Left lung (tissue), 10 donors: ENCODE measurements around the gene ADAMTSL1. TPM values are rescaled to one million over a fixed set of nuclear protein-coding genes. Genes with fewer than 3 reads are reported as not detected.

Experiments used
- ATAC-seq: fragments of 200-7000 bp; cut with Tn5 transposase; one replicate; pipeline ENCODE4 v1.9.1; 2020; ENCODE audit warnings: moderate library complexity
- DNase-seq, 4 donors: peaks; one replicate each; pipeline ENCODE4 v3.0.0-alpha.2; 2013 to 2020
- H3K27ac ChIP-seq, 2 donors: fragments of 200-600 bp; sonication (generic) in 1 of 2; one replicate each; pipeline versions ENCODE4 v1.5.0 to v1.8.0; 2020 to 2021
- H3K27me3 ChIP-seq, 2 donors: fragments of 200-600 bp; sonication (generic) in 1 of 2; one replicate each; pipeline versions ENCODE4 v1.5.0 to v1.8.0; 2020 to 2021
- H3K36me3 ChIP-seq, 2 donors: fragments of 200-600 bp; sonication (generic) in 1 of 2; one replicate each; pipeline versions ENCODE4 v1.5.0 to v1.8.0; 2020 to 2021
- H3K4me1 ChIP-seq, 2 donors: fragments of 200-600 bp; one replicate each; pipeline ENCODE4 v1.8.0; 2021
- H3K4me3 ChIP-seq, 2 donors: fragments of 200-600 bp; sonication (generic) in 1 of 2; one replicate each; pipeline versions ENCODE4 v1.5.0 to v1.8.0; 2020 to 2021; ENCODE audit warnings: mild to moderate bottlenecking in 1 of 2
- H3K9me3 ChIP-seq, 2 donors: fragments of 200-600 bp; sonication (generic) in 1 of 2; one replicate each; pipeline versions ENCODE4 v1.5.0 to v1.8.0; 2020 to 2021
- CTCF ChIP-seq, 2 donors: fragments of 200-600 bp; sonication (generic) in 1 of 2; IDR thresholded peaks; one replicate each; pipeline versions ENCODE4 v1.5.0 to v1.8.0; 2021; ENCODE audit warnings: antibody characterized with exemption in 2 of 2
- intact Hi-C, 2 donors: fragments of 100-400 bp; cut with DNase I; formaldehyde crosslinking; loops; one replicate each; pipeline versions ENCODE4 v1.11.2 to v1.14.2; 2022
- polyA plus RNA-seq, 6 donors: library from polyadenylated mRNA; unstranded; fragments of 120-200 nt; gene quantifications; one replicate each; pipeline ENCODE4 v1.2.1, GENCODE V29; 2013; ENCODE audit not compliant: insufficient read length in 6 of 6
- total RNA-seq, 2 donors: library from RNA; stranded (reverse); fragmentation: NEBNext Ultra II Directional; extraction: Animal tissue kit (Norgen Biotek cat#: 25700); gene quantifications; one replicate each; pipeline ENCODE4 v1.2.1, GENCODE V29; 2021
- donor health status: DM: no; HTN: yes; CAD: no.
- donor health status: DM: no; HTN: no; CAD: no.

The ADAMTSL1 gene
- total and polyA plus RNA-seq, 8 donors, result 3.0 to 28.1 (median 17.9) TPM

- intact Hi-C loops, result no loop called here
- ATAC-seq, result no peak
These were observed 15.9 kb downstream of the ADAMTSL1 start for GRCh38 chr9:18489861-18490260.

GRCh38 chr9:18490641-18491370, 16.9 kb downstream of the ADAMTSL1 start:
- TF ChIP-seq CTCF (IDR thresholded peaks at IDR 0.05), result no peak
- peak; percentile 41 for ATAC-seq
- Histone ChIP-seq H3K27me3 (no peaks in the 10 kb centered on the region), H3K4me1 (no peaks in the 10 kb centered on the region), H3K27ac (no peak overlapping the region), H3K4me3 (no peak overlapping the region), H3K9me3 (no peaks in the 10 kb centered on the region), H3K36me3 (no peaks in the 10 kb centered on the region)
- intact Hi-C loops, result no loop called here
- DNase-seq, result no peak

More at GRCh38 chr9:18489861-18490260, 15.9 kb downstream of the ADAMTSL1 start:
- H3K27ac ChIP-seq, result no peak overlapping the region
- DNase-seq, result no peak
- no peak overlapping the region for H3K4me3 ChIP-seq
- no peak for TF ChIP-seq CTCF (IDR thresholded peaks at IDR 0.05)
- no peaks in the 10 kb centered on the region for H3K9me3 ChIP-seq
- no peaks in the 10 kb centered on the region for H3K4me1 ChIP-seq
- no peaks in the 10 kb centered on the region for H3K27me3 ChIP-seq
- H3K36me3 ChIP-seq, result no peaks in the 10 kb centered on the region

GRCh38 chr9:18492612-18493011, 18.7 kb downstream of the ADAMTSL1 start:
- intact Hi-C loops, result no loop called here
- H3K27ac ChIP-seq, result no peak overlapping the region
- H3K9me3 ChIP-seq, result no peaks in the 10 kb centered on the region
- no peaks in the 10 kb centered on the region for H3K4me1 ChIP-seq
- DNase-seq, result no peak
- H3K36me3 ChIP-seq, result no peaks in the 10 kb centered on the region
- ATAC-seq, result no peak
- no peak overlapping the region for H3K4me3 ChIP-seq
- H3K27me3 ChIP-seq, result no peaks in the 10 kb centered on the region
- TF ChIP-seq CTCF (IDR thresholded peaks at IDR 0.05), result no peak

GRCh38 chr9:18493451-18493993, 19.6 kb downstream of the ADAMTSL1 start:
- TF ChIP-seq CTCF (IDR thresholded peaks at IDR 0.05), result no peak
- H3K27ac ChIP-seq, result no peak overlapping the region
- no peak overlapping the region for H3K4me3 ChIP-seq
- DNase-seq, result no peak
- no peaks in the 10 kb centered on the region for H3K4me1 ChIP-seq
- no peak for ATAC-seq
- H3K36me3 ChIP-seq, result no peaks in the 10 kb centered on the region
- H3K27me3 ChIP-seq, result no peaks in the 10 kb centered on the region
- intact Hi-C loops, result no loop called here
- no peaks in the 10 kb centered on the region for H3K9me3 ChIP-seq

GRCh38 chr9:18495065-18495464, 21.1 kb downstream of the ADAMTSL1 start:
- peaks cover 0 to 3% of the 10 kb centered on the region in 2 donors for H3K4me1 ChIP-seq
- DNase-seq (no peak), ATAC-seq (no peak)
- no peaks in the 10 kb centered on the region for H3K9me3 ChIP-seq
- H3K4me3 ChIP-seq, result no peak overlapping the region
- no peak overlapping the region for H3K27ac ChIP-seq
- H3K36me3 ChIP-seq, result no peaks in the 10 kb centered on the region
- no peak for TF ChIP-seq CTCF (IDR thresholded peaks at IDR 0.05)
- H3K27me3 ChIP-seq, result no peaks in the 10 kb centered on the region
- intact Hi-C loops, result no loop called here
